ENCODE data around the gene CYP2D6.

GRCh38 chr22:42154293-42155052, 23.9 kb upstream of the CYP2D6 start:
- TF ChIP-seq POLR2A (IDR thresholded peaks at IDR 0.05): no peak
- no peak for TF ChIP-seq CTCF (IDR thresholded peaks at IDR 0.05)

All from uterus (tissue), 2 donors.